Measurements from ENCODE around the gene ARMC5. TPM values are rescaled to one million over a fixed set of nuclear protein-coding genes. Genes with fewer than 3 reads are reported as not detected.
A peak's percentile ranks its signal among the peaks of the same experiment; 100 is the strongest.

Gene ARMC5
- total and polyA plus RNA-seq, 9 of the 15 experiments (the other 6 are each of a cell fraction or from before 2014, with no cell fraction given), result 0.11 to 13.5 (median 2.1) TPM

GRCh38 chr16:31453255-31454204, 5.8 kb upstream of the ARMC5 start (continued):
- TF ChIP-seq FOXK2 (conservative IDR thresholded peaks at IDR 0.05 in 1 of 2, IDR thresholded peaks at IDR 0.05 in 1 of 2; ENCODE audit: low read depth in 2 of 2), result no peak; a peak in 1 of 4 replicates
- 0 out of 2 replicates have a peak, but pooled peaks have one; percentile 37 for TF ChIP-seq MIER1 (IDR thresholded peaks at IDR 0.05; ENCODE audit: low read depth)
- no peak for TF ChIP-seq HMG20B (CRISPR knock-in tag; IDR thresholded peaks at IDR 0.05)
- TF ChIP-seq SUPT5H (IDR thresholded peaks at IDR 0.05), result 0 out of 2 replicates have a peak, but pooled peaks have one; percentile 19
- peak; percentile 94; the same call in 1 of the 2 replicates for TF ChIP-seq HDGF (IDR thresholded peaks at IDR 0.05)
- peak; percentile 90 for TF ChIP-seq NR2C1 (IDR thresholded peaks at IDR 0.05)
- peak; percentile 92 for TF ChIP-seq NR2C1 (tag; IDR thresholded peaks at IDR 0.05)
- TF ChIP-seq KLF13 (tag; IDR thresholded peaks at IDR 0.05; ENCODE audit: borderline replicate concordance, low read depth), result 0 out of 2 replicates have a peak, but pooled peaks have one; percentile 47
- peak; percentile 75; the same call in 1 of the 2 replicates for TF ChIP-seq MTA1 (IDR thresholded peaks at IDR 0.05; ENCODE audit: borderline replicate concordance)
- TF ChIP-seq TAL1 (IDR thresholded peaks at IDR 0.05), result 0 out of 2 replicates have a peak, but pooled peaks have one; percentile 18
- no peak for TF ChIP-seq ZFPM2 (CRISPR knock-in tag; IDR thresholded peaks at IDR 0.05)
- peak; percentile 78 for TF ChIP-seq BACH1 (tag; IDR thresholded peaks at IDR 0.05)
- 0 out of 4 replicates have a peak, but pooled peaks have one; percentile 11 to 34 for TF ChIP-seq TRIM24 (IDR thresholded peaks at IDR 0.05)
- TF ChIP-seq EHMT2 (IDR thresholded peaks at IDR 0.05), result 0 out of 2 replicates have a peak, but pooled peaks have one; percentile 7
- peak; percentile 98 for TF ChIP-seq MAFG (tag; conservative IDR thresholded peaks at IDR 0.05)
- no peak for TF ChIP-seq MTA2 (IDR thresholded peaks at IDR 0.05; ENCODE audit: low read depth)
- TF ChIP-seq JUND (IDR thresholded peaks at IDR 0.05; ENCODE audit: borderline replicate concordance, low read depth, low read length), result peak; percentile 87
- peak; percentile 93; the same call in 2 of the 3 replicates for TF ChIP-seq JUND (tag; IDR thresholded peaks at IDR 0.05; ENCODE audit: borderline replicate concordance, low read depth, low read length)
- no peak for TF ChIP-seq SIN3A (IDR thresholded peaks at IDR 0.05; ENCODE audit: borderline replicate concordance in 2 of 2, control insufficient read depth in 1 of 2, low read depth in 2 of 2, low read length in 2 of 2)
- TF ChIP-seq CREM (IDR thresholded peaks at IDR 0.05; ENCODE audit: low read depth), result 0 out of 2 replicates have a peak, but pooled peaks have one; percentile 33
- TF ChIP-seq CTBP1 (IDR thresholded peaks at IDR 0.05; ENCODE audit: borderline replicate concordance), result peak; percentile 75
- peak; percentile 83; the same call in 1 of the 2 replicates for TF ChIP-seq OTX1 (CRISPR knock-in tag; IDR thresholded peaks at IDR 0.05)
- TF ChIP-seq NBN (IDR thresholded peaks at IDR 0.05; ENCODE audit: low read depth), result 0 out of 2 replicates have a peak, but pooled peaks have one; percentile 35
- TF ChIP-seq SAP30 (IDR thresholded peaks at IDR 0.05; ENCODE audit: borderline replicate concordance, insufficient read depth, low read depth, low read length, poor library complexity, severe bottlenecking), result peak; percentile 36
- TF ChIP-seq TBP (optimal IDR thresholded peaks at IDR 0.05; ENCODE audit: low read depth, low read length), result peak; percentile 4
- TF ChIP-seq ZNF592 (IDR thresholded peaks at IDR 0.05), result peak; percentile 77
- peak; percentile 83 for TF ChIP-seq SMARCA4 (IDR thresholded peaks at IDR 0.05)
